HT-29 (cell line): ENCODE data around the gene ZDHHC8. TPM values are rescaled to one million over a fixed set of nuclear protein-coding genes. Genes with fewer than 3 reads are reported as not detected.

Experiments used
- DNase-seq: peaks from one replicate; pipeline ENCODE4 v3.0.0-alpha.2; 2015; ENCODE audit warnings: low spot score
- total RNA-seq: library from RNA; depleted of rRNA; stranded (reverse); fragments of >200 nt; shearing (Covaris generic); gene quantifications from 2 replicates; pipeline ENCODE4 v1.2.3, GENCODE V29; 2014

Gene ZDHHC8
- total RNA-seq, 1 experiment from 2014 or later: 62.9 TPM

DNA sequence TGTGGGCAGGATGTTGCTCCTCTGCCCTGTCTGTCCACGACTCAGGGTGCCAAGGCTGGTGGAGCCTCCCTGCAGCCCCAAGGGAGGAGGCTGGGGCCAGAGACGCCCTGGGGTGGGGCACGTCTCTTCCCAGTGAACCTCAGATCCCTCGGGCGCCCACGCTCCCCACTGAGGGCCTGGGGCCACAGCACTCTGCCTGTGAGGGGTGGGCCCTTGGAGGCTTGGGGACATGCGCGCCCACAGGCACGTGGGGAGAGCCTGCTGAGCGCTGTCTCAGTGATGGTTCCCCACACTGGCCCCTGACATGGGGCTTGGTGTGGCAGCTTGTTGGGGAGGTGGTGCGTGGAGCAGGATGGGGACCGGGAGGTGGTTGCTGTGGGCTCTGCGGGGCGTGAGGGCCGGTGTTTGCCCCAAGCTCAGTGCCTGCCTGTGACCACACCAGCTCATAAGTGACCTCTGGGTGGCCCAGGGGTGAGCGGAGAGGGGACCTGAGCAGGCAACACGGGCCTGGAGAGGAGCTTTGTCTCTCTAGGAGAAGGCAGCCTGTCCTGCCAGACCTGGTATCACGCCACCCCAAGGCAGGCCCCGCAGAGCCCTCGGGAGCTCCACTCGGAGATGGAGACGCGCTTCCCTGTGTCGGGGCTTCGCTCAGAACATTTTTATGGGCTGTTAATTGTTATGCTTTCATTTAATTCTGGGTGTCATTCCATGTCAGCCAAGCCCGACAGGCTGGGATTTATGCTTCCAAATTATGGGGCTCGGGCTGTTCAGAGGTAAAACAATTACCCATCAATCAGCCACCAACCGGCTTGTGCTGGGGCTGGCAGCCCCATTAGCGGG, 46.7 kb downstream of the ZDHHC8 start:
- DNase-seq: no peak

DNA sequence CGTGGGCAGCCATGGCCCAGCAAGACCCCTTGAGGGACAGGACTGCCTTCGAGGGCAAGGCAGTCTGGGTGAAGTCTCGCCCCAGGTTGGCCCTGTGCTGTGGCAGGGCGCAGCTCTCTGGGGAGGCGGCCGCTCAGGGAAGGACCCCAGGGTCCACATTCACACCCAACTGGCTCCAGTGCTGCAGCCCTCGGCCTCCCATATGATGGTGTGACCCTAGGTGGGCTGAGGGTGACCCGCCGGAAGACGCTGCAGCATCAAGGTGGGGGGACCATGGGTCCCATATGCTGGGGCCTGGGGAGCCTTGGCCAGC, 47.3 kb downstream of the ZDHHC8 start:
- no peak for DNase-seq

DNA sequence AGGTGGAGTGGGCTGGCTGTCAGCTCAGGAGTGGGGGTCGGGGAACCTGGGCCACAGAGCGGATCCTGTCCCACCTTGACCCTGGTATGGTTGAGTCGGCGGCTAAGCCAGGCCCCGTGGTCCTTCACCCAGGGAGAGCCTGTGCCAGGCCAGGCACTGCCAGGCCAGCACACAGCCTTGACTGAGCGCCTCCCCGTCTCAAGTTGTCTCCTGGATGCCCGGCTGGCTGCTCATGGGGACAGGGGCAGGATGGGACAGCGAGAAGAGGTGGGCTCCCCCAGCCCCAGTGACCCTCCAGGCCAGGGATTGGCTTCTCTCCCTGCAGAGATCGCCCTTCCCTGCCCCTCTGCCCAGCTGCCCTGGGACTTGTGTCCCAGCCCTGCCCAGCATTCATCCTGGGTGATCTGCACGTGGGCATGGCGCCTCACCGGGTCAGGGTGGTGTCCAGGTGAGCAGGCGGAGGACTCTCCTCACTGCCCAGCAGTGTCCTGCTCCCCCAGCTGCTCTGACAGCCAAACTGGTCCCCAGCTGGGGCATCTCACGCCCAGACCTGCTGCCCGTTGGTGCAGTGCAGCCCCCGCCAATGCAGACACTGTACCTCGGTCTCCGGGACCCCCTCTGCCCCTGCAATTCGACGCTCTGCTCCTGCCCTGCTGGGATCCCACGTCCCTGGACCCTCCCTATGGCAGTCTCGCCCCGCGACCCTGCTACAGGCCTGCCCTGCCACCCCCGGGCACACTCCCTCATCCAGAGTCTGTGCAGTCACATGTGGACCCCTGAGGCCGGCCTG, 48.0 kb downstream of the ZDHHC8 start:
- no peak for DNase-seq

DNA sequence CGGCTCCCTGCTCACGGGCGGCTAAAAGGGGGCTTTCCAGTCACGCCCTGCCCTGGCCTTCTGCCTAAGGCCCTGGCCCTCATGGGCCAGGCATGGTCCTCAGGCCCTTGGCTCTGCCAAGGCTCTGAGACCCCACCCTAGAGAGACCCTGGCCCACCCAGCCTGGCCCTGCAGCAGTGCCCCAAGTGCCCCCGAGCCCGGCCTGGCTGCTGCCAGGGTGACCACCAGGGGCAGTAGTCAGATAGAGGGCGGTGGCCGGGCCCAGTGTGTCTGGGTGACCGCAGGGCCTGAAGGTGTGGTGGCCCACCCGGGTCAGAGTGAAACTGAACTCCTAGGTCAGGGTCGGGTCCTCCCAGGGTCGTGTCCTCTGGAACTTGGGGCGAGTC, 48.6 kb downstream of the ZDHHC8 start:
- no peak for DNase-seq

DNA sequence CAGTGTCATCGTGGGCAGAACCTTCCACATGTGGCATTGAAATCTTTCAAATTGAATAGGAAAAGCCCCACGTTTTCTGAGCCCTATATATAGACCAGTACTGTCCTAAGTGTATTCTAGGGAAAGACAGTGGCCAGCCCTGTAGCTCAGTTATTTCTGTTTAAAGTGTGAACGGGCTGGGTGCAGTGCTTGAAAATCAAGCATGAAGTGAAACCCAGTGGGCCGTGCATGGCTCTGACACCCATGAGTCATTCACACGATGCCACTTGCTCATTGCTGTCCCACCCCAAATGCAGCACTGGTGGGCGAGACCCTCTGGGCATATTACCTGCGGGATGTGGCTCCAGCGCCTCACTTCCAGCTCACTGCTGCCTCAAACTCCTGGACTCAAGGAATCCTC, 49.0 kb downstream of the ZDHHC8 start:
- no peak for DNase-seq

DNA sequence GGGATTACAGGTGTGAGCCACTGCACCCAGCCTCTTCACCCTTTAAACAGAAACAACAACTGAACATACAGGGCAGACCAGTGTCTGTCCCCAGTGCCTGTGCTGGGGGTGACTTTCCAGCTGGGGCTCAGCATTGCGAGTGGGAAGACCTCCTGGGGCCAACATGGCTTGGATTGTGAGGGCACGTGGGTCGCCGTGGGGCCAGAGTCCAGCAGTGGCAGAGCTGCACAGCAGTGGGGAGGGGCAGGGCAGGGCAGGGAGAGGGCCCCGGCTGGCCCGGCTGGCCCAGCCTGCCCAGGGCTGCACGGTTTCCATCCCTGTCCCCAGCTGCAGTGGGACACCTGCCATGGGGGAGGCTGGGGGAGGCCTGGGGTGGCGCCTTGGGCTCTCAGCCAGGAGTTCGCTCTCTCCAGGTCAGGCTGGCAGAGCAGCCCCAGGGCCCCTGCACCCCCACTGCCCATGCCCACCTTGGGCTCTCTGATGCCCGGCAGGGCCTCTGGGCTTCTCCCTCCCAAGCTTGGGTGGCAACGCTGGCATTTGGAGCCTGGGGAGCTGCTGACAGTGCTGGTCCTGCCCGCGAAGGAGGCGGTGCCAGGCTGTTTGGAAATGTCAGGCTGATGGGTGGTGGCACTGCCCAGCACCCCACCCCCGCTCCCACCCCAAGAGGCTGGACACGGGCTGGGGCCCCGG, 49.7 kb downstream of the ZDHHC8 start:
- no peak for DNase-seq

DNA sequence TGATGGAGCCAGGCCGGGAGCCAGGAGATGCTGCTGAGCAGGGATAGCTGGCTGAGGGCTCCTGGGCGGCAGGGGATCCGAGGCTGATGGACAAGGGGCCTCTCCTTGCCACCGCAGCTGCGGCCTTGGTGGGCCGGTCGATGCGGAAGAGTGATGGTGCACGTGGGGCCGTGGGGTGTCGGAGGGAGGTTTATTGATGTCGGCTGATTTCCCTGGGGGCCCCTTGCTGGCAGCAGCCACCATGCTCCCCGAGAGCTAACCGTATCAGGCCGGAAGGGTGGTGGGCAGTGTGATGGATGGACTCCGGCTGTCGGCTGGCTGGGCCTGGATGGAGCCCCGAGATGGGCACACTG, 50.3 kb downstream of the ZDHHC8 start:
- no peak for DNase-seq

DNA sequence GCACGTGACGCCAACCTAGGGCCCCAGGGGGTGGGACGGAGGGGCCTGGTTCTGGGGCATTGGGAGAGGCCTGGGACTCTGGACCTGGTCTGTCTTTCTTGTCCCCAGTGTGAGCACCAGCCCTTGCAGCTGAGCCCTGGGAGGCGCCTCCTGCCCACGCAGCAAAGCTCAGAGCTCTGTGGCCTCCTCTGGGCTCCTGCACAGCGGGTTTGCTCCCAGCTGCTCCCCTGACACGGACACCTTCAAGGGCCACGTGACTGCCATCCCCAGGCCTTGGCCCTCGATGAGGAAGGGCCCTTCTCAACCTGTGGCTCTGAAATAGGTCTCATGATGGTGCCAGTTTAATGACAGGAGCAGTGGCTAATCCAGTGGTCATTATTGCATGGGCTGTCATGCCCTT, 50.8 kb downstream of the ZDHHC8 start:
- no peak for DNase-seq

DNA sequence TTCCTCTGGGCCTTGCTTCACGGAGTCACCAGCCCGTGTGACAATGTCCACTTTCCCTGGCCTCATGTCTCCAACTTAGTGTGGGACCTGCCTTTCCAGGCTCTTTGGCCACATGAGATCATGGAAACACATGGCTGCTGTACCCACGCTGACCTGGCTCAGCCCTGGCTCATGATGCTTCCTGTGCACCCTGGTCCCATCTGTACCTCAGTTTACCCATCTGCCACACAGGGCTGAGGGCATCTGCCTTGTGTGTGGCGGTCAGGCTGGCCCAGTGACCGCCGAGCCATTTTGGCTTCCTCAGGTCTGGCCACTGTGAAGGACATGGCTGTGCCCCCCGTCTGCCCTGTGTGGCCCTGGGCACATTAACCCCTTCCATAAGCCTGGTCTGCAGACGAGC, 51.5 kb downstream of the ZDHHC8 start:
- no peak for DNase-seq

DNA sequence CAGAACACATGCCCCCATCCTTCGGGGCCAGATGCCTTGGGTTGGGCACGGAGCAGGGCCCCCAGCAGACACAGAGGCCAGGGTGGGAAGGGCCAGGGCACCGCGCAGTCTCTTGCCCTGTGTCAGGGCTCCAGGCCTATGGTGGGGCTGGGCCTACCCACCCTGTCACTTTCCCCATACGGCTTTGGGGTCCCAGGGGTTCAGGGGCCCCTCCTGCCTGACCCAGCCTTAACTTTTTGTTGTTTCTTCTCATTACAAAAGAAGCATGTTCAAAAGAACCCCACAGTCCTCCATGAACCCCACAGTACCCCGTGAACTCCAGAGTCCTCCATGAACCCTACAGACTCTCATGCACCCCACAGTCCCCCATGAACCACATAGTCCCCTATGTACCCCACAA, 52.2 kb downstream of the ZDHHC8 start:
- no peak for DNase-seq

DNA sequence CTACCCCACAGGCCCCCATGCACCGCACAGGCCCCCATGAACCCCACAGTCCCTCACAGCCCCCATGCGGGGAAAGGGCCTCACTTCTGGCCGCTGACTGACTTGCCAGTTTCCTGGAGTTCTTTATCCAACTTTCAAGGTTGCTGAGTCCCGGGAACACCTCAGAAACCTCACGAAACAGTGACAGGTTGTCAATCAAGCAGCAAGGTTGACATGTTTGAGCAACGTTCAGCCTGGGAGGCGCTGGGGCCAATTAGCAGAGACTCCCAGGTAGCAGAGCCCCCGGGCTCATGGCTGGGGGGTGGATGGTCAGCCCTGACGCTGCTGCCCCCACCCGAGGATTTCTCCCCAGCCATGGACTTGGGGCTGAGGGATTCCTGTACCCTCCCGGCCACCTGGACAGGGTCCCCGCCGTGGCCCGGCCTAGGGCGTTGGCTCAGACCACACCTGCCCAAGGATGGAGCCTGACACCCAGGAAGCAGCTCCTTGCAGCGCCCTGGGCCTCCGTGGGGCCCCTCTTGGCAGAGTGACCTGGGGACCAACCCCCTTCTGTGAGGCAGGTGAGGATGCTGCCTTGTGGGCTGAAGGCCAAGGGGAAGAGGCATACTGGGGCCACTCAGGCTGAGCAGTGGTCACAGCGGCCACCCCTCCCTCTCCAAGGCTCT, 53.0 kb downstream of the ZDHHC8 start:
- DNase-seq: no peak

DNA sequence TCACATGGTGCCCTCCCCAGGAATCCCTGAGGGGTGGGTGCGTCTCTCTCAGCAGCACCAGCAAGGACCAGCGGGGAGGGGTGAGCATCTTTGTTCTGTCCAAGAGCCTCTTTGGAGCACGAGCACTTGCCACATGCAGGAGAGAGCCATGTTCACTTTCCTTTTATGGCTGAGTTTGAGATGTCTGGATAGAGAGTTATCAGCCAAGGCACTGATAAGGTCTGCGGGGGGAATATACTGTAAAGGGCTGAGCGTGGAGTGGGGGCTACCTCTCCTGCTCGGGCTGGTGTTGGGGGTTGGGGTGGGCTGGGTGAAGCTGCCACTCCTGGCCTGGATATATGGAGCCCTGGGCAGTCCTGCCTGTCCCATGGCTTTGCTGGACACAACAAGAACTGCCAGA, 54.1 kb downstream of the ZDHHC8 start:
- no peak for DNase-seq

DNA sequence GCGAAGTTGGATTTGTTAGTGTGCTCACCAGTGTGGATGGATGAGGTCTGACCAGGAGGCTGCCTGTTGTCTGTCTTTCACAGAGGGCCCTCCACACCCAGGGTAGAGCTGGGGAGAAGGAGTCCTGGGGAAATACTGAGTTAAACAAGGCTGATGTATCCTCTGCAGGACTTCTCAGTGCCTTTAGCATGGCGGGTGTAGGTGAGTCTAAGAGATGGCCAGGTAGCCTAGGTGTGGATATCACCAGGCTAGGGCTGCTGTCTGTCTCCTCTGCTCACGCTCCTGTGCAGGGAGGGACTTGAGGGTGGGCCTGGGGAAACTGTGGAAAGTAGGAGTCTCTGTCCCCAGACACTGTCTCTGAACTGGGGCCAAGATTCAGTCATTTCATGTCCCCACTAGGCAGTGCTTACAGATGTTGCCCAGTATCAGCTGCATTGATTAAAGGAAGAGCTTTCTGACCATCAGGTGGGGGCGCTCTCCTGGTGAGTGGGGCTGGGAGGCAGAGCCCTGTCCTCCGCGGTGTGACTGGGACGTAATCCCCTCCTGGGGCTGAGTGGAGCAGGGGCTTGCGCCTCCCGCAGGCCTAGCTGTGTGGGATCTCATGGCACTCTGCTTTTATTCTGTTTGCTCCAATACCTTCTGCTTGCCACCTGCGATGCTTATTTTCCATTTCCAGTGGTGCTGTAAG, 54.7 kb downstream of the ZDHHC8 start:
- DNase-seq: no peak

DNA sequence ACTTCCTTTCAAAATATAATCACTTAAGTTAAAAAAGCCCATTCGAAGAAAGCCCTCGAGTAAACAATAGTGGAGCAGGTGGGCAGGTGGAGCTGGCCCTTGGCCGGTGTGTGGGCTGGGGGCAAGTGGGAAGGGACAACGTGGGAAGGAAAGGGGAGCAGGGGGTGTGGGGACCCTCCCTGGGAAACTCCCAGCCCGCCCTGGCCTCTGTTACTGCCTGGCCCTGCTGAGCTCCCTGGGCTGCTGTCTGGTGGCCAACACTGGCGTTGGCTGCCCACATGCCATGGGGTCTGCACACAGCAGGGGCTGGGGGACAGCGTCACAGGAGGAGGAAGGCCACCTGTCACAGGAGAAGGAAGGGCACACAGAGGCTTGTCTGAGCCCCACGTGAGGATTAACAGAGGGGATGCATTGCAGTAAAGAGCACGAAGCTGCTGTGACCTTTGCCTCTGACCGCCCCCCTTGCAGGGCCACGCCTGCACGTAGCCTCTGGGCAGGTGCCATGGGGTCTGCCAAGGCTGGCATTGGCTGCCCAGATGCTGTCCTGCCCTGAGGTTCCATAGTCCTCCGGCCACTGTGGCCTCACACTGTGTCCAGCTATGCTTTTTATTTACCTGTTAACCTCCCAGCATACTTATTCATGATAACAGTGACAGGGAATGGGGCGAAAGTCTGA, 55.4 kb downstream of the ZDHHC8 start:
- DNase-seq: no peak

DNA sequence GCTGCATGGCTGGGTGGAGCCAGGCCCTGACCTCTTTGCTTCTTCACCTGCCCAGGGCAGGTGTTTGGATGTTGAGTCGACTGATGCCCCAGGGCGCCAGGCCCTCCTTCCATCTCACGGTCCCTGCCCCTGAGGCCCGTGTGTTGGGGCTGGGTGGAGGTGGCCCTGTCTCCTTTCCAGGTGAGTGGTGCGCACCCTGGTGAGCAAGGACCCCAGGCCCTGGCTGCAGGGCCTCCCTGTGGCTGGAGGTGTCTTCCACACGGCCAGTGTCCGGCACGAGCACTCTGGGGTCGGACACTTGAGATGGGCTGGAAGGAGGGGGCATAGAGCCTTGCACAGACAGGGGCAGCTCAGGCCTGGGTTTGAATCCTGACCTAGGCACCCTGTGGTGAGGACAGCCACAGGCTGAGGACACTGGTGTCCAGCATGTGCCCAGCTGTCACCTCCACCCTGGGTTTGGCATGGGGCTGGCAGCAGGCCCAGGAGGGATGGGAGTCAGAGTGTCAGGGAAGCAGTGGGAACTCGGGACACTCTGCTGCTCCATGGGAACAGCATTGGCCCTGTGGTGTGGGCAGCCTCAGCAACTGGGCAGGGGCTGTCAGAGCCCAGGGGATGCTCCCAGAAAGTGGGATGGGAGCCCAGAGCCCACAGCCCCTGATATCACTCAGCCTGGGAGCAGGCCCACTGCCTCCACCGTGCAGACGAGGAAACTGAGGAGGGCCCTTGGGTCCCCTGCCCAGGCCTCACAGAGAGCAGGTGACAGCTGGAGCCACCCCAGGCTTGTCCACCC, 56.4 kb downstream of the ZDHHC8 start:
- no peak for DNase-seq

DNA sequence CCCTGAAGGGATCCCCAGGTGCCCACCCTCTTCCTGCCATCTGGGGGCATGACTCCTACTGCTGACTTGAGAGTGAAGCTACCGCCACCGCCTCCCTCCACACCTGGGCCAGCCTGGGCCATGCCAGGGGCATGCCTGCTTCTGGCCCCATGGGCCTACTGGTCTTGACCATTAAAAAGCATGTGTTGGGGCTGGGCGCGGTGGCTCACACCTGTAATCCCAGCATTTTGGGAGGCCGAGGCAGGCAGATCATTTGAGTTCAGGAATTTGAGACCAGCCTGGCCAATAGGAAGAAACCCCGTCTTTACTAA, 56.9 kb downstream of the ZDHHC8 start:
- DNase-seq: no peak

DNA sequence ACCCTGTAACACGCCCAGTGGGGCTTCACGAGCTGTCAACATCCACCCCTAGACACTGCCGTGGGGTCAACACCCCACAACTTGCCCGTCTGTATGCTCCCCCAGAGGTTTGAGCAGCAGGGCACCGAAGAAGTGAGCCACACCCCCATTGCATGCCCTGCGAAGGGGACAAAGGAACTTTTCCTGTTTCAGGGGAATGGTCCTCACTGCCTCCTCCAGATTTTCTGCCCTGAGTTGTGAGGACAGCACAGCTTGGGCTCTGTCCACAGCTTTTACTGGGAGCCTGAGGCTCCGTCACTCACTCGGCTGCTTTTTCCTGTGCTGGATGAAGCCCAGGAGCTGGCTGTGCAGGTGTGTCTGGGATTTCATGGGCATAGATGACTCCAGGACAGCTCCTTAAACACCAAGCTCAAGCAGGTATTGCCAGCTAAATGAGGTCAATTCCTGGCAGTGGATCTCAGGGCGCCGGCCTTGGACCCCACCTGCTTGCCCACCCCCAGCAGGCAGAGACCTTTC, 59.5 kb downstream of the ZDHHC8 start:
- DNase-seq: no peak

DNA sequence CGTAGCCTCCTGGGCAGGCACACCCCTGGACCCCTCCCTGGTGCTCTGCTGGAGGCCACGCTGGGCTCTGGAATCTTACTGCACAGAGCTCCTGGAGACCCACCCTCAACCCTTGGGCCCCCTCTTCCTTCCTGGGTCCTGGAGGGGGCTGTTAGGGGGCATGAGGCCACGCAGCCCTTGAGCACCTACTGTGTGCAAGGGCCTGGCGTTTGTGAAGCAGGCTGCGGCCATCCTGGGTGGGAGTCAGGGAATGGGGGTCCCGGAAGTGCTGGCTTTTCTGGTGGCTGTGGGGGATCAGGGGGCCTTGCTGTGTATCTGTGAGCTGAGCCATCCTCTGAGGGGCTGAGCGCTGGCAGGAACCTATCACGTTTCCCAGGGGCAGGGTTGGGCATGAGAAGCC, 60.2 kb downstream of the ZDHHC8 start:
- no peak for DNase-seq

DNA sequence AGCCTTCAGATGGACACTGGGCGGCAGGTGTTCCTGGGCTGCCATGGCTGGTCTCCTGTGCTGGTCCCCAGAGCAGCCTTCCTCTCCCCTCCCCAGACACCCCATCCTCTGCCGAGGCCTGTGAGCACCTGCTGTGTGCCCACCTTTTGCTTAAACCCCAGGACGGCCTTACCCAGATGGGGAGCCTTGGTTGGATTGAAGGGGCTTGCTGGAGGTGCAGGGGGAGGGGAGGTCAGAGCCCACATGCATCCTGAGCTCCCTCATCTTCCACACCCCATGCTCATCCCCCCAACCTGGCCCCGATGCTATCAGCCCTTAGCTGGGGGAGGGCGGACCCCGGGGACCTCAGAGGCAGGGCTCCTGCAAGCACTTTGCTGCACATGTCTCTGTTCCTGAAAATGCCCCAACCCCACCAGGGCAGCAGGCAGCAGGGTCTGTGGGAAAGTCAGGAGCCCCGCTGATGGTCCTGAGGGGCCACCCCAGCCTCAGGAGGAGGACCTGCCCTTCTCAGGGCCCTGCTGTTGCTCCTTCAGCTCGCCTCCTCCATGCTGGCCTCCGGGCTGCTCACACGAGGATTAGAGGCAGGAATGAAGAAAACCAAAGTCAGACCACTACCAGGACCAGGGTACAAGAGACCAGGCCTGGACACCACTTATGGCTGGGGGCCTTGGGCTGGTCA, 60.8 kb downstream of the ZDHHC8 start:
- no peak for DNase-seq
